ENCODE results near the gene PFKFB1.

PFKFB1 gene

DNA sequence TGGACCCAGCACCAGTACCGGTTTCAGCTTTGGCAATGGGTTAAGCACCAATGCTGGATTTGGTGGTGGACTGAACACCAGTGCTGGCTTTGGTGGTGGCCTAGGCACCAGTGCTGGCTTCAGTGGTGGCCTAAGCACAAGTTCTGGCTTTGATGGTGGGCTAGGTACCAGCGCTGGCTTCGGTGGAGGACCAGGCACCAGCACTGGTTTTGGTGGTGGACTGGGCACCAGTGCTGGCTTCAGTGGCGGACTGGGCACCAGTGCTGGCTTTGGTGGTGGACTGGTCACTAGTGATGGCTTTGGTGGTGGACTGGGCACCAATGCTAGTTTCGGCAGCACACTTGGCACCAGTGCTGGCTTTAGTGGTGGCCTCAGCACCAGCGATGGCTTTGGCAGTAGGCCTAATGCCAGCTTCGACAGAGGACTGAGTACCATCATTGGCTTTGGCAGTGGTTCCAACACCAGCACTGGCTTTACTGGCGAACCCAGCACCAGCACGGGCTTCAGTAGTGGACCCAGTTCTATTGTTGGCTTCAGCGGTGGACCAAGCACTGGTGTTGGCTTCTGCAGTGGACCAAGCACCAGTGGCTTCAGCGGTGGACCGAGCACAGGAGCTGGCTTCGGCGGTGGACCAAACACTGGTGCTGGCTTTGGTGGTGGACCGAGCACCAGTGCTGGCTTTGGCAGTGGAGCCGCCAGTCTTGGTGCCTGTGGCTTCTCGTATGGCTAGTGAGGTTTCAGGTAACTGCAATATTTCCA lies 63.5 kb downstream of the PFKFB1 start:
- no peak overlapping the region for H3K4me3 ChIP-seq (ENCODE audit: low read depth, low read length)
- no peak for DNase-seq (ENCODE audit: low read depth)
- TF ChIP-seq, protein P1, sequence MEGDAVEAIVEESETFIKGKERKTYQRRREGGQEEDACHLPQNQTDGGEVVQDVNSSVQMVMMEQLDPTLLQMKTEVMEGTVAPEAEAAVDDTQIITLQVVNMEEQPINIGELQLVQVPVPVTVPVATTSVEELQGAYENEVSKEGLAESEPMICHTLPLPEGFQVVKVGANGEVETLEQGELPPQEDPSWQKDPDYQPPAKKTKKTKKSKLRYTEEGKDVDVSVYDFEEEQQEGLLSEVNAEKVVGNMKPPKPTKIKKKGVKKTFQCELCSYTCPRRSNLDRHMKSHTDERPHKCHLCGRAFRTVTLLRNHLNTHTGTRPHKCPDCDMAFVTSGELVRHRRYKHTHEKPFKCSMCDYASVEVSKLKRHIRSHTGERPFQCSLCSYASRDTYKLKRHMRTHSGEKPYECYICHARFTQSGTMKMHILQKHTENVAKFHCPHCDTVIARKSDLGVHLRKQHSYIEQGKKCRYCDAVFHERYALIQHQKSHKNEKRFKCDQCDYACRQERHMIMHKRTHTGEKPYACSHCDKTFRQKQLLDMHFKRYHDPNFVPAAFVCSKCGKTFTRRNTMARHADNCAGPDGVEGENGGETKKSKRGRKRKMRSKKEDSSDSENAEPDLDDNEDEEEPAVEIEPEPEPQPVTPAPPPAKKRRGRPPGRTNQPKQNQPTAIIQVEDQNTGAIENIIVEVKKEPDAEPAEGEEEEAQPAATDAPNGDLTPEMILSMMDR (IDR thresholded peaks at IDR 0.05; ENCODE audit: insufficient read depth, low read depth, low read length, missing control alignments) = no peak

DNA sequence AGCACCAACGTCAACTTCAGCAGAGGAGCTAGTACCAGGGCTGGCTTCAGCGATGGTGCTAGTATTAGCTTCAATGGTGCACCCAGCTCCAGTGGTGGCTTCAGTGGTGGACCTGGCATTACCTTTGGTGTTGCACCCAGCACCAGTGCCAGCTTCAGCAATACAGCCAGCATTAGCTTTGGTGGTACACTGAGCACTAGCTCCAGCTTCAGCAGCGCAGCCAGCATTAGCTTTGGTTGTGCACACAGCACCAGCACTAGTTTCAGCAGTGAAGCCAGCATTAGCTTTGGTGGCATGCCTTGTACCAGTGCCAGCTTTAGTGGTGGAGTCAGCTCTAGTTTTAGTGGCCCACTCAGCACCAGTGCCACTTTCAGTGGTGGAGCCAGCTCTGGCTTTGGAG lies 65.1 kb downstream of the PFKFB1 start:
- H3K4me3 ChIP-seq (ENCODE audit: low read depth, low read length) = no peak overlapping the region
- DNase-seq (ENCODE audit: low read depth) = no peak
- TF ChIP-seq, protein P1 (IDR thresholded peaks at IDR 0.05; ENCODE audit: insufficient read depth, low read depth, low read length, missing control alignments) = no peak

DNA sequence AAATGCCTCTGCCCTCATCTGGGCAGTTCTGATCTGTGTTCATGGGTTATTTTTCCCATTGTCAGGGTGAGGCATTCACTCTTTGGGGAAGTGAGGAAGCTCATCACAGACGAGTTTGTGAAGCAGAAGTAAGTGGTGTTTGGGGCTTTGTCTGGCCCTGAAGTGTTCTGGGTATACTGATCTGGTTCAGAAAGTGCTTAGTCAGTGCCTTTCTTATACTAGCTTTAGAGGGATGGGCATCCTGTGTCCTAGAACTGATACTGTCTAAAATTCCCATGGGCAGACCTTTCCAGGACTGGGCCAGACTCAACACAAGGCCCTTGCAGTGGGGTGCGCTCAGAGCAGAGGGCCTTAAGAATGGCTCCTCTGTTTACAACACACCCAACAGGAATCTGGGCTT lies 67.0 kb downstream of the PFKFB1 start:
- no peak overlapping the region for H3K4me3 ChIP-seq (ENCODE audit: low read depth, low read length)
- DNase-seq (ENCODE audit: low read depth) = no peak
- TF ChIP-seq, protein P1 (IDR thresholded peaks at IDR 0.05; ENCODE audit: insufficient read depth, low read depth, low read length, missing control alignments) = no peak

DNA sequence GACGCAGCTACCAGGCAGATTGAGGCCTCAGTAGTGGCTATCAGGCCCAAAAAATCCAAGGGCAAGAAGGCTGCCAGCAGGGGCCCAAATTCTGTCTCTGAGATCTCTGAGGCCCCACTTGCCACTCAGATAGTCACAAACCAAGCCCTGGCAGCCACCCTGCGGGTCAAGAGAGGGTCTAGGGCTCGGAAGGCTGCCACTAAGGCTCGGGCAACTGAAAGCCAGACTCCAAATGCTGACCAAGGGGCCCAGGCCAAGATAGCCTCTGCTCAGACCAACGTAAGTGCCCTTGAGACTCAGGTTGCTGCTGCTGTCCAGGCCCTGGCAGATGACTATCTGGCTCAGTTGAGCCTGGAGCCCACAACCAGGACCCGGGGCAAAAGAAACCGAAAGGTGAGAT lies 70.6 kb downstream of the PFKFB1 start:
- H3K4me3 ChIP-seq (ENCODE audit: low read depth, low read length) = no peak overlapping the region
- no peak for DNase-seq (ENCODE audit: low read depth)
- TF ChIP-seq, protein P1 (IDR thresholded peaks at IDR 0.05; ENCODE audit: insufficient read depth, low read depth, low read length, missing control alignments) = no peak

DNA sequence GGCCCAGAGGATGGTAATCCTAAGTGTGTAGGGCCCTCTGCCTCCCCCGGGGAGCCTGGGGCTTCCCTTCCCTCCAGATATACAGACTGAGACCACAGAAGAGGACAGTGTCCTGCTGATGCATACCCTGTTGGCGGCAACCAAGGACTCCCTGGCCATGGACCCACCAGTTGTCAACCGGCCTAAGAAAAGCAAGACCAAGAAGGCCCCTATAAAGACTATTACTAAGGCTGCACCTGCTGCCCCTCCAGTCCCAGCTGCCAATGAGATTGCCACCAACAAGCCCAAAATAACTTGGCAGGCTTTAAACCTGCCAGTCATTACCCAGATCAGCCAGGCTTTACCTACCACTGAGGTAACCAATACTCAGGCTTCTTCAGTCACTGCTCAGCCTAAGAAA lies 71.4 kb downstream of the PFKFB1 start:
- no peak overlapping the region for H3K4me3 ChIP-seq (ENCODE audit: low read depth, low read length)
- DNase-seq (ENCODE audit: low read depth) = no peak
- TF ChIP-seq, protein P1 (IDR thresholded peaks at IDR 0.05; ENCODE audit: insufficient read depth, low read depth, low read length, missing control alignments) = no peak

DNA sequence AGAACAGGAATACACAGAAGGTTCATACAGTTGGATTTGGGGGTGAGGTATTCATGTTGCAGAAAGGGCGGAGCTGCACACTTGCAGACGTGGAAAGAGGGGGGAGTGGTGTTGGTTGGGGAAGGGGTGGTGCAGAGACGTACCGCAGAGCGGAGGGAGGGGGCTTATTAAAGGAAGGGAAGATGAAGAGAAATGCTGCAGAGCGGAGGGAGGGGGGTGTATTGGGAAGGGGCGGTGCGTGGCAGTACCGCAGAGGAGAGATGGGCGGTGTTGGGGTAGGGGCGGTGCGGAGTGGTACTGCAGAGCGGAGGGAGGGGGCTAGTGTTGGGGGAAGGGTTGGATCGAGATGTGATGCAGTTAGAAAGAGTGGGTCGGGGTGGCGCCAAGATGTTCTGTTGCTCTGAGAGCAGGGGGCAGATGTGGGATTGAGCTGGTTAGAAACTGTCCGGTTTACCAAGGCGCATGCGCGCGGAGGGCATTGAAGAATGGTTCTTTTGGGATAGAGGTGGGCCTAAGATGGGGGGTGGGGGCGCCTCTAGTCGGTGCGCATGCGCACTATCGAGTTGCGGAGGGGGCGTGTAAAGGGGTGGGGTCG lies 72.5 kb downstream of the PFKFB1 start:
- DNase-seq (ENCODE audit: low read depth) = peak; percentile 41
- TF ChIP-seq, protein P1 (IDR thresholded peaks at IDR 0.05; ENCODE audit: insufficient read depth, low read depth, low read length, missing control alignments) = no peak
- H3K4me3 ChIP-seq (ENCODE audit: low read depth, low read length) = peak overlapping the region; percentile 57

Measured in GM12865 (cell line).